Astrocyte of the cerebellum (primary cell): Measurements from ENCODE around the gene PDE4D.
"Not testable (repeated sequence)": the region's sequence is repeated elsewhere in the genome, so short reads cannot be mapped to it uniquely, and the experiment has no call there.

ENCODE experiments used
- DNase-seq: peaks from one replicate; pipeline ENCODE4 v3.0.0-alpha.2; 2011; ENCODE audit warnings: low read depth
- H3K4me3 ChIP-seq: 2 replicates; pipeline ENCODE4 v1.5.1; 2011; ENCODE audit warnings: mild to moderate bottlenecking, low read depth, low read length, moderate library complexity
- CTCF ChIP-seq: IDR thresholded peaks from 2 replicates; pipeline ENCODE4 v1.5.1; 2012; ENCODE audit warnings: low read length, low read depth, moderate library complexity, mild to moderate bottlenecking; ENCODE audit errors: missing control alignments
- in situ Hi-C: cut with HindIII; loops from 2 replicates; pipeline ENCODE4 v1.10.0; 2017; ENCODE audit warnings: low sequenced_read_pairs

The PDE4D gene

GRCh38 chr5:59766427-59767210, 126.9 kb downstream of the PDE4D start:
- in situ Hi-C loops = no loop called here
- DNase-seq = no peak
- peak overlapping the region; percentile 49 for H3K4me3 ChIP-seq
- no peak for TF ChIP-seq CTCF

DNA sequence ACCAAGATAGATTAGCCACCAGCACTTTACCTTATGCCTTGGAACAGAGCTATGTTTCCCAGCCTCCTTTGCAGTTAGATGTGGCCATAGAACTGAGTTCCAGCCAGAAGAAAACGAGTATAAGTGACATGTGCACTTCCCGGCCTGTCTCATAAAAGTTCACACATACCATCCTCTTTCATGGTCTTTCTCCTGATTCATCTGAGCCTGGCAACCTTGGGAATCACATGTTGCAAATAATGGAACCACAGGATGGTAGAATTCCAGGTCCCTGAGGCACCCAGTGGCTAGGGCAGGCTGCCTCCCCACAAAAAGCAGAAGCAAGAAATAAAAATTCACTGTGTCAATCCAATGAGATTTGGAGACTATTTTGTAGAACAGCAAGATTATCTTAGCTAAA, 128.1 kb downstream of the PDE4D start:
- H3K4me3 ChIP-seq = no peak overlapping the region
- DNase-seq = no peak
- in situ Hi-C loops = no loop called here
- TF ChIP-seq CTCF = no peak

DNA sequence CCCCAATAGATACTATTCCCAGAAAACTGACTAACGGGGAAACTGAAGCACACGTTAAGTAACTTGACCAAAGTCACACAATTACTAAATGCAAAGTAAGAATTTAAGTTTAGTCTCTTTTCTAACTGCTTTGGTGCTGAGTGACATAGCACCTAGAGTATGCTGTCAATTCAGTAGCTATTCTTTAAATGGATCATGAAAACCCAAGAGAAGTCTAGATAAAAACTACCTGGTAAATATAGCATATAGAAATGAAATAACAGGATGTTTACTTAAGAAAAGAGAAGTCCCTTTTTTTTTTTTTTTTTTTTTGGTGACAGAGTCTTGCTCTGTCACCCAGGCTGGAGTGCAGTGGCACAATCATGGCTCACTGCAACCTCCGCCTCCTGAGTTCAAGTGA, 129.2 kb downstream of the PDE4D start:
- in situ Hi-C loops = no loop called here
- no peak for DNase-seq
- no peak overlapping the region for H3K4me3 ChIP-seq
- no peak for TF ChIP-seq CTCF

GRCh38 chr5:59763541-59763940, 130.0 kb downstream of the PDE4D start:
- in situ Hi-C loops = no loop called here
- no peak for DNase-seq
- no peak overlapping the region for H3K4me3 ChIP-seq
- TF ChIP-seq CTCF = no peak

DNA sequence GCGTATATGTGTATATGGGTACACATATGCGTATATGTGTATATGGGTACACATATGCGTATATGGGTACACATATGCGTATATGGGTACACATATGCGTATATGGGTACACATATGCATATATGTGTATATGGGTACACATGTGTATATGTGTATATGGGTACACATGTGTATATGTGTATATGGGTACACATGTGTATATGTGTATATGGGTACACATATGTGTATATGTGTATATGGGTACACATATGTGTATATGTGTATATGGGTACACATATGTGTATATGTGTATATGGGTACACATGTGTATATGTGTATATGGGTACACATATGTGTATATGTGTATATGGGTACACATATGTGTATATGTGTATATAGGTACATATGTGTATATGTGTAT, 131.3 kb downstream of the PDE4D start:
- in situ Hi-C loops, DNase-seq, H3K4me3 ChIP-seq: not testable (repeated sequence)

DNA sequence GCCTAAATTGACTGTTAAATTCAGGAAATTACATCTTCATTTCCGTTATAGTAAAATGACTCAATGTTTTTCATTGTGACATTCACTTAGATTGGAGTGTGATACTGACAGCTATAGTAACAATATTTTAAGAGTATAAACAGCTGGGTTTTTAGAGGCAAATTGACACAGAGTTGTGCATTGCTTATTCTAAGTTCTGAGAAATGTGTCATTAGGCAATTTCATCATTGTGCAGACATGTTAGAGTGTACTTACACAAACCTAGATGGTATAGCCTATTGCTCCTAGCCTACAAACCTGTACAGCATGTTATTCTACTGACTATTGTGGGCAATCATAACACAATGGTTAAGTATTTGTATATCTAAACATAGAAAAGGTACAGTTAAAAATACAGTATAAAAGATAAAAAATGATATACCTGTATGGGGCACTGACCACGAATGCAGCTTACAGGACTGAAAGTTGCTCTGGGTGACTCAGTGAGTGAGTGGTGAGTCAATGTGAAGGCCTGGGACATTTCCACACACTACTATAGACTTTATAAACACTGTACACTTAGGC, 132.7 kb downstream of the PDE4D start:
- in situ Hi-C loops = no loop called here
- DNase-seq = no peak
- no peak overlapping the region for H3K4me3 ChIP-seq
- TF ChIP-seq CTCF = no peak

DNA sequence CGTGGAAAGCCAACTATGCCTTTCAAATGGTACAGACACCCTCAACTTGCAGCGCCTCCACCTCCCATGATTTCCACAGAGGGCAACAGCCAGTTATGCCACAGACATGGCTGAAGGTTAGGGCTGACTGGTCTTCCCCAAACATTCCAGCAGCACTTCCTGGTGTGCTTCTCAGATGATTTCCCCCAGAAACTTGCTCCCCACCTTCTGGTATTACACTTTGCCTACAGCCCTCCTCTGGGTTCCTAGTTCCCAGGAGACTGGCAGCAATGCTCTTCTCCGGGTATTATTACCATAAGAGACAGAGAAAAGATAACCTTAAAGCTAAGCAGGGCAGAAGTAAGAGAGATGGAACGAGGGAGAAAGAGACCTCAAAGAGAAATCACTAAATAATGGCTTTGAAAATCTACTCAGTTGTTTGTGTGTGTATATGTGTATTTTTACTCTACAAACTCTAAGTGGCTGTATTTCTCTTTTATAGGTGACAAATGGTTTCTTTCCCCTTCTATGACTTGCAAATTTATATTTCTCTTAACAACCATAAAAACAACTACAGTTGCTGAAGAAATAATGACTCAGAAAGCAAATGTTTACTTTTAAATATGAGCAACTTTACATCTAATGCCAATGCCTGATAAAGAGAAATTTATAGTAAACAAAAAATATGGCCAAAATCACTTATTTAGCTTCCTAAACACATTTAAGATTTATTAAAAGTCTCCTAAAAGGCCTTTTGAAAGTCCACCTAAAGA, 133.8 kb downstream of the PDE4D start:
- TF ChIP-seq CTCF = no peak
- DNase-seq = no peak
- H3K4me3 ChIP-seq = no peak overlapping the region
- in situ Hi-C loops = no loop called here
